Fibroblast of skin of scalp (primary cell): ENCODE measurements around the gene ENPP6.
"Not testable (repeated sequence)": the region's sequence is repeated elsewhere in the genome, so short reads cannot be mapped to it uniquely, and the experiment has no call there.

Source experiments
- DNase-seq: peaks from one replicate; pipeline ENCODE4 v3.0.0-alpha.2; 2013

ENPP6 gene

DNA sequence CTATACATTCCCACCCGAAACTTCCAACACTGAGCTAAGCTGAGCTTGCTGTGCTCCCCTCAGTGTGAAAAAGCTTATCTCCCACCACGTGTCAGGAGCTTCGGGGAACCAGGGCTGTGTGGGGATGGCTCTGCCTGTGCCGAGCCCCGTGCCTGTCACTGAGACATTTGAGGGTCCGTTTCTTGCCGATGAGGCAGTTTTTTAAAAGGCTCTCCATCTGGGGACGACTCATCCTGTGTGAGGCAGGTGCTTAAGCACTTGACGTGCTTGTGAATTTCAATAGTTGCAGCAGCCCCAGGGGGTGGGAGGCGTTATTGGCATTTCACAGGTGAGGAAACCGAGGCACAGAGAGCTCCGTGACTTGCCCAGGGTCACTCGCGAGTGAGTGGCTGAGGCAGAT lies 160.8 kb downstream of the ENPP6 start:
- DNase-seq = no peak

DNA sequence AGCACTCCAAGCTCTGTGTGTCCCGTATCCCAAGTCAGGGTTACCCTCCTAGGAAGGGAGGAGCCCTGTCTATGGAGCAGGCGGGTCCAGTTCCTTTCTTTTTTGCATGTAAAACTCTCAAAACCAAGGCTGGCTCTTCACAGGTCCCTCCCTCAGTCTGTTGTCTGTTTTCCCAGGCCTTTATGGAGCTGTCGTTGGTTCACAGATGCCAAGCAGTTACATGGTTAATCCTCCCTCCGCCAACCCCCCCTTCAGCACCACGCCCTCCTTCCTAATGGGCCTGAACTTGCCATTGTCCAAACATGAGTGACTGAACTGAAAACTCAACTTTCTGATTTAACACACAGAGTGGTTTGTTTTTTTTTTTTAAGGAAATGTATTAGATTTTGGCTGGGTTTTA lies 164.2 kb downstream of the ENPP6 start:
- DNase-seq = no peak

DNA sequence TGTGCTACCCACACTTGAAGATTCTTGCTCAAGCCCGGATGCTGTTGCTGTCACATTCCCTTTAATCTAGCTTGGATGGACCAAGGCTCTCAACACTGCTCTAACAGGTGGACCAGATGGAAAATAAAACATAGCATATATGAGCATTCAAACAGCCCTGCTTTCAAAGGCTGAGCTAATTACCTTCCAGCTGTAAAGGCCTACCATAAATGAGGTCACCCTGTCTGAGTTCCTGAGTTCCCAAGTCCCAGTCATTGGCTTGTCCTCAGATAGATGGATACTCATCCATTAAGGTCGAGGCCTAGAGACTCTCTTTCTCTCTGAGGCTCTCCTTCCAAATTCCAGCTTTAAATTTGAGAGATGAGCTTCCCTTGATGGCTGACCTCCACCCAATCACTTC lies 165.1 kb downstream of the ENPP6 start:
- DNase-seq = no peak

- DNase-seq = not testable (repeated sequence)
These were observed 166.4 kb downstream of the ENPP6 start for GRCh38 chr4:184051262-184051661.

GRCh38 chr4:184046148-184046547 lies 171.5 kb downstream of the ENPP6 start:
- DNase-seq = no peak

- DNase-seq = no peak
These were observed 176.5 kb downstream of the ENPP6 start for GRCh38 chr4:184041156-184041555.

- peak; percentile 17 for DNase-seq
These were observed 177.7 kb downstream of the ENPP6 start for GRCh38 chr4:184039963-184040383.
